RWPE1 (cell line): ENCODE results near the gene LRRC74A.

Source experiments
- CTCF ChIA-PET: fragments of 350-600 bp; sonication (Branson Sonifier 250); formaldehyde crosslinking; extraction: SDS; loops from one replicate; lab custom pipeline; 2021; lab: Yijun Ruan, JAX
- POLR2A ChIA-PET: fragments of 400-600 bp; formaldehyde crosslinking; extraction: SDS; loops from one replicate; lab custom pipeline; 2020; ENCODE audit warnings: antibody characterized with exemption; ENCODE audit not compliant: low non-redundant PET; lab: Yijun Ruan, JAX
- DNase-seq: peaks from one replicate; pipeline ENCODE4 v3.0.0; 2012; ENCODE audit warnings: low spot score
- H3K27ac ChIP-seq: fragments of 450-650 bp; 2 replicates; pipeline ENCODE4 v1.5.1; 2017
- TF ChIP-seq, protein P1 (sequence below): fragments of 450-650 bp; conservative IDR thresholded peaks from 2 replicates; pipeline ENCODE4 v1.5.1; 2017; ENCODE audit warnings: low read depth, mild to moderate bottlenecking

Gene LRRC74A

DNA sequence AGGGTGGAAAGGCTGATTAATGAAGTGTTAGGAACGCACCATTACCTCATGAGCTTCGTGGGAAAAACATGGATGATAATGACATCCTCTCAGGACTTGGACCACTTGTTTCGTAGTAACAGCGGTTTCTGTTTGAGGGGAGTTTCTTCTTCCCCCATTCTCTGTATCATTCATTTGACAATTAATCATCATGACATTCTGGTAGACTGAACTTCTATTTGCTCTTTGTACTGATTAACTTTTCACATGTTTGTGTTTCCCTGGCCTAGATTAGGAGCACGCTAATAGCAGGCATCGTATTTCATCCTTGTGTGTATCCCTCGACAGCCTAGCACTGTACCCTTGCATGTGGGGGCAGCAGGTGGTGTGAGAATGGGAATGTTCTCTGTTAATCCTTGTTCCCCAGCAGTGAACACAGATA, 8.0 kb downstream of the LRRC74A start:
- no peak overlapping the region for H3K27ac ChIP-seq
- no peak for DNase-seq
- ChIA-PET POLR2A (no interaction called here), CTCF (interaction anchor here (0.8 kb wide), 1 partner anchor 61 kb away, joined by 4 read pairs; no protein-coding TSS in a partner anchor)
- TF ChIP-seq, protein P1, sequence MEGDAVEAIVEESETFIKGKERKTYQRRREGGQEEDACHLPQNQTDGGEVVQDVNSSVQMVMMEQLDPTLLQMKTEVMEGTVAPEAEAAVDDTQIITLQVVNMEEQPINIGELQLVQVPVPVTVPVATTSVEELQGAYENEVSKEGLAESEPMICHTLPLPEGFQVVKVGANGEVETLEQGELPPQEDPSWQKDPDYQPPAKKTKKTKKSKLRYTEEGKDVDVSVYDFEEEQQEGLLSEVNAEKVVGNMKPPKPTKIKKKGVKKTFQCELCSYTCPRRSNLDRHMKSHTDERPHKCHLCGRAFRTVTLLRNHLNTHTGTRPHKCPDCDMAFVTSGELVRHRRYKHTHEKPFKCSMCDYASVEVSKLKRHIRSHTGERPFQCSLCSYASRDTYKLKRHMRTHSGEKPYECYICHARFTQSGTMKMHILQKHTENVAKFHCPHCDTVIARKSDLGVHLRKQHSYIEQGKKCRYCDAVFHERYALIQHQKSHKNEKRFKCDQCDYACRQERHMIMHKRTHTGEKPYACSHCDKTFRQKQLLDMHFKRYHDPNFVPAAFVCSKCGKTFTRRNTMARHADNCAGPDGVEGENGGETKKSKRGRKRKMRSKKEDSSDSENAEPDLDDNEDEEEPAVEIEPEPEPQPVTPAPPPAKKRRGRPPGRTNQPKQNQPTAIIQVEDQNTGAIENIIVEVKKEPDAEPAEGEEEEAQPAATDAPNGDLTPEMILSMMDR, result no peak

DNA sequence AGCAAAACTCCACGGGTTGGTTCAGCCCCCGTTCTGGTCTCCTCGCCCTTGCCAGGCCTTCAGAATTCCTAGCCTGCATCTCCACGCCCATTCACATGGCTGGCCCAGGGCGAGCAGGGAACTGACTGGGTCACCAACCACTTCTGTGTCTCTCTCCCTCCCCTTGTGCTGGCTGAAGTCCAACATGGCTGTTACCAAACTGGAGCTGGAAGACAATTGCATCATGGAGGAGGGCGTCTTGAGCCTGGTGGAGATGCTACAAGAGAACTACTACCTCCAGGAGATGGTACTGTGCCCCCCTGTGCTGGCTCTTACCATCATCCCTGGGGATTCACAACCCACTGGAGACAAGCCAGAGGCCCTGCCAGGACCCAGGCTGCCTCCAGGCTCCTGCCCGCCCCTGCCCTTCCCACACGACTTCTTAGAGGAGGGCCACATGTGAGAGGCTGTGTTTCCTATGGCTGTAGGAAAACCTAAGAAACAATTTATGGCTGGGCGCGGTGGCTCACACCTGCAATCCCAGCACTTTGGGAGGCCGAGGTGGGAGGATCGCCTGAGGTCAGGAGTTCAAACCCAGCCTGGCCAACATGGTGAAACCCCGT, 9.9 kb downstream of the LRRC74A start:
- TF ChIP-seq, protein P1, result no peak
- ChIA-PET CTCF (no interaction called here), POLR2A (no interaction called here)
- DNase-seq, result no peak
- no peak overlapping the region for H3K27ac ChIP-seq

DNA sequence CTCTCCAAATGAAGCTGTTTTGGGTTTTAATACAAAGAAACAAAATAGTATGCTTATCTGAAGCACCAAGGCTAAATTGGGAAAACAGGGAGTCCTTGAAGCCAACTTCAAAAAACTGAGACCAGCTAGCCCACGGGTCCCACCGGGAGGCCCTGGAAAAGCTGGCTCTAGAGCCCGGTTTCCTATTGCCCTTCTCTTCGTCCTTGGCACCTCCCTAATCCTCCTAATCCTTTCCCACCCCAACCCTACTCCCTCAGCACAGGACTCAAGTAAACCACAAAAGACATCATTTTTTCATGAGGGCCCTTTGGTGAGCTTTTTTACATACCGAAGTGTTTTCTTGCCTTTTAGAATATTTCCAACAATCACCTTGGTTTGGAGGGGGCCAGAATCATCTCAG, 11.3 kb downstream of the LRRC74A start:
- POLR2A ChIA-PET, result no interaction called here

DNA sequence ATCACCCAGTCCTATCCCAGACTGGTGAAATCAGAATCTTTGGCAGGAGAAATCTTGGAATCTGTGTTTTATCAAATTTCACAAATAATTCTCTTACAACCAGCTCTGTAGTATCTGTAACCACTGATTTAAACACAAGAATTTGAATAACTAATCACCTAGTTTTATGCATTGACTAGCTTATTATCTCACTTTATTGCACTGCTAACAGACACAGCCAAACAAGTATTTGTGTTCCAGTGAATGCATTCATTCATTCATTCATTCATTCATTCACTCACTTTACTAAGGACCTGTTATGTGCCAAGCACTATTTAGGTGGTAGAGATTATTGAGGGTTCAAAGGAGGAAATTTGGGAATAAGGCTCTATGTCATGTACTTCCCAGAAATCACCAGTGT, 16.2 kb downstream of the LRRC74A start:
- no peak overlapping the region for H3K27ac ChIP-seq
- TF ChIP-seq, protein P1, result no peak
- no peak for DNase-seq
- ChIA-PET CTCF (no interaction called here), POLR2A (no interaction called here)

More for the DNA sequence above, 11.3 kb downstream of the LRRC74A start:
- CTCF ChIA-PET, result interaction anchor here (0.6 to 0.7 kb wide), 3 partner anchors 13 to 341 kb away, joined by 3 to 5 read pairs (median 4); no protein-coding TSS in a partner anchor
- no peak overlapping the region for H3K27ac ChIP-seq
- TF ChIP-seq, protein P1, result no peak
- DNase-seq, result no peak

DNA sequence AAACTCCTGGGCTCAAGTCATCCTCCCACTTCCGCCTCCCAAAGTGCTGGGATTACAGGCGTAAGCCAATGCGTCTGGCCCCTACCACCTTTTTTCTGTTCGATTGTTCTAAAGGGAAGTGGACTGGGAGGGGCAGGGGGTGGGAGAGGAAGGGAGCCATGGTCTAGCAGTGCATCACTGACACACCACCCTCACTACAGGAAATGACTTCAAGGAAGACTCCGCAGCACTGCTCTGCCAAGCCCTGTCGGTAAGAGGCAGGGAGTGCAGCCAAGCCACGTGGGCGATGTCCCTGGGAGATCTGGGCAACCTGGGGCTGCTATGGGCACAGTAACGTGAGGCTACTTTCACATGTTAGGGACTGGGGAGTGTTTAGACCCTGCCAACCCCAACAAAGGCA, 18.0 kb downstream of the LRRC74A start:
- TF ChIP-seq, protein P1, result no peak
- ChIA-PET POLR2A (no interaction called here), CTCF (no interaction called here)
- DNase-seq, result no peak
- no peak overlapping the region for H3K27ac ChIP-seq

DNA sequence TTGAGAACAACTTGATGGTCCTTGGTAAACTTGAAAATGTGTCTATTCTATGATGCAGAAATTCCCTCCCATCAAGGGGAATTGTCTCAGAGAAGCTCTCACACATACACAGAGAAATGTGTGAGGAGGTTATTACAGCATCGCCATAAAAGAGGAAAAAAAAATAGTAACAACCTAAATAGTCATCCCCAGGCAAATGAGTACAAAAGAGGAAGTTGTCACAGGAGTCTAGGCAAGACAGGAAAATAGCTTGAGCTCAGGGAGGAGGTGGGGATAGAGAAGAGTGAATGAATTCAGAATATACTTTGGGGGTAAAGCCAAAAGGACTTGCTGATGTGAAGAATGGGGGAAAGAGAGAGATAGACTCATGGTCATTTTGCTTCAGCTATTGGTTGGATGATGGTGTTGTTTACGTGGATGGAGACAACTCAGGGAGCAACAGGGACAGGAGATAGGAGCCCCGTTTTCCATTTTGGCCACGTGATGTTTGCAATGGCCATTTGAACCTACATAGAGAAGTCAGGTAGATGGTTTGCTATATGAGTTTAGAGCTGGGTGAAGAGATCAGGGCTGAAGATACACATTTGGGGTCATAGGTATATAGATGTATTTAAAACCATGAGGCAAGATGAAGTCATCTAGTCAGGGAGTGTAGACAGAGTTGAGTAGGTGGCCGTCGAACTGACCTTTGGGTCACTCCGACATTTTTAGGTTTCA, 20.3 kb downstream of the LRRC74A start:
- no peak for DNase-seq
- TF ChIP-seq, protein P1, result no peak
- ChIA-PET CTCF (no interaction called here), POLR2A (no interaction called here)
- no peak overlapping the region for H3K27ac ChIP-seq
